ENCODE data around the gene FRMD3.
"Not testable (repeated sequence)": the region's sequence is repeated elsewhere in the genome, so short reads cannot be mapped to it uniquely, and the experiment has no call there.

Gene FRMD3

DNA sequence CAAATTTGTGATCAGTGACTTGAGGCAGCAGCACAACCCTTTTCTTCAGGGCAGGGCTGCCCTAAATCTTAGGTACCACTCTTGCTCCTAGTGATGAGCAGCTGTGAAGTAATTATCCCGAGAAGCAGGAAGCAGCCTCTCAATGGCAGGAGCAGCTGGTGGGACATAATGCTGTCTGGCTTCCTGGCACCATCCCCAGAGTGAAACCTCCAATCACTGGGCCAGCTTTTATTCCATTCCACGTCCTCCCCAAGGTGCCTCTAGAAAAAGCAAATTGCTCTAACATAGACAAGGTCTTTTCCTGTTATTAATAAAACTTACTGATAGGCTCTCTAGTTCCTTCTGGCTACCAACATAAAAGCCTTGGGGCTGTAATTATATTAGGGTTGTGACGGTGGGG, 154.0 kb downstream of the FRMD3 start:
- peak; percentile 74 for DNase-seq

DNA sequence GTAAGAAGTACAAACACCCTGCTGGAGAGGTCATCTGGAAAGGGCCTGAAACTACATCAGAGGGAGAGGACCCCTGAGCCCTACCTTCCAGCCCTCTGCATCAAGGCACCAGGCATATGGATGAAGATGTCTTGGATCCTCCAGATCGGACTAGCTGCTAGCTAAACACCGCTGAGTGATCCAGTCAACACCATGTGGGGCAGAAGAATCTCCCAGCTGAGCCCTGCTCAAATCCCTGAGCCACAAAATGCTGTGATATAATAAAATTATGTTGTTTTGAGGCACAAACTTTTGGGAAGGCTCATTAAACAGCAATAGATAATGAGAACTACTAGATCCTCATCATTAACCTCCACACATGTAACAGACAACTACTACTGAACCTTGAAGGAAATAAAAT, 155.2 kb downstream of the FRMD3 start:
- DNase-seq = no peak

DNA sequence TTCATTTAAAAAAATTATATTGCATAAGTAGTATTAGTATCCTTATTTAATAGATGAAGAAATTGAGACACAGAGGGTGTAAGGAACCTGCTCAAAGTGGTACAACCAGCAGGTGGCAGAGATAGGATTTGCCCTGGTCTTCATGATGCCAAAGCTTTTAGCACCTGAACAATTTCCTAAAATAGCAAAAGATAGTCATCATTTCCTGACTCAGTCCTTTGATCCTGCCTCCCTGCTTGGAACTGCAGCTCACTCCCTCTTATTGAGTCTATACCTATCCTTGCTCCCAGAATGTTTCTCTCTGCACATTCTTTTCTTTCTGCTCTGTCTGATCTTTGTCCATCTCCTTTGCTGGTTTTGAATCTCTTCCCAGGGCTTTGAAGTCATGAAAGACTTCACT, 155.8 kb downstream of the FRMD3 start:
- DNase-seq = no peak

DNA sequence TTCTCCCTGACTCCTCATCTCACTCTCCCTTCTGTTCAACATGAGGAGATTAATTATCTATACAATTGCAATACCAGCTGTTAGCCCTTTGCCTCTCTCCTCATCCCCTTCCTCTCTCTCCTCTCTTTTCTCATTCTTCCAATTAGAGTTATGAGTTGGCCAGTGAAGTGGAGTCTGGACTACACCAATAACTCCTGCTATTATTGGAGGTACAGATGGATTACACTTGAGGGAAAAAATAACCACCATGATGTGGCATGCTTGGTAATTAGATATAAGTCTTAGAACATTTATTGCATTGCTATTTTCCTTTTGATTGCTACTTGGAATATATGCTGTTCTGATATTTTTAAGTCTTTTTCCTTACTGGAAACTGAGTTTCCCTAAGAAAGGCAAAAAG, 159.2 kb downstream of the FRMD3 start:
- no peak for DNase-seq

DNA sequence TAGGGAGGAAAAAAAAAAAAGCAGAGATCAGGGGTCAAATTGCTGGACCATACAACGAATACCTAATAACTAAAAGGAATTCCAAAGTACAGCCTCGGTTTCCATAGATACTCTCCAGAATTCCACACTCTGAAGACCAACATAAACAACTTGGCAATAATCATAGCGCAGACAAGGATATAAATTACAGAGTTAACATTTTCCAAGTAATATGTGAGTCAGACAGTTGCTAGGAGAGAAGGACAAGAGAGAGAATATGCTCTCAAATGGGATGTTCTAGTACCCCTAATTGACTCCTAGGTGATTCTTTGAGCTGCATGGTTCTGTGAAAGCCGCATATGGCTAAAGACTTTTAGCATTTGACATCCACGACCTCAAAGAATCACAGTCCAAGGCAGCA, 165.2 kb downstream of the FRMD3 start:
- DNase-seq = no peak

DNA sequence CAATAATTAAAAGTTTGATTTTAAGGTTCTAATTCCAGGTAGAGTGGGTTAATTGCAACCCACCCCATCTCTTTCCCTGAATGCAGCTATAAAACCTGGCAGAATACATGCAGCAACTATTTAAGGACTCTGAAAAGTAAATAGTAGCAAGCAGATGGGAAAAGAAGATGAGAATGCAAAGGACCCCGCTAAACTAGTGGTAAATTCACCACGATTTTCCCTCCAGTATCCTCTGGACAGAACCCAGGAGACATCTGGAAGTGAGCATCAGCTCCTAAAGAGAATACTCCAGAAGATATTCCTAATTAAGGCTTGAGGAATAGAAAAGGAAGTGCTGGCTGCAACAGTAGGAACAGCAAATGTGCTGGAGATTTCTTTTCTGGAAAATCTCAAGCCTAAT, 170.9 kb downstream of the FRMD3 start:
- no peak for DNase-seq

DNA sequence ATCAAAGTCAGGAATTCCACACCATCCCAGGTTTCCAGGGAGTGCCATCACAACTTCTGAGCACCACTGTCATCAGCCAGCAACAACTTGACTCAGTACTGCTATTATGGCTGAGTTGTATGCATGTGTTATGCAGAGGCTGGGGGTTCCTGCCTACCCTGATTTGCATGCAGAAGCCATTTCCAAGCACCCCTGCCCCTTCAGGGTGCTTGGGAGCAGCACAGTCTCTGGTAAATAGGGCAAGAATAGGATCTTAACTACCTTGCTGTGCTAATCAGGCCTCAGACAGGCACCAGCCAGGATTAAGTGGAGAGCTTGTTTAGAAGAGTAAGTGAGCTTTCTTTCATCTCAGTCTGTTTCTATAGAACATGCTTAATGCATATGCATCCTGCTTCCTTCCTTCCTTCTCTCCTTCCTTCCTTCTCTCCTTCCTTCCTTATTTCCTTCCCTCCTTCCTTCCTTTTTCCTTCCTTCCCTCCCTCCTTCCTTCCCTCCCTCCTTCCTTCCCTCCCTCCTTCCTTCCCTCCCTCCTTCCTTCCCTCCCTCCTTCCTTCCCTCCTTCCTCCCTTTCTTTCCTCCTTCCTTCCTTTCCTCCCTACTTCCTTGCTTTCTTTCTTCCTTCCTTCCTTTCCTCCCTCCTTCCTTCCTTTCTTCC, 175.7 kb downstream of the FRMD3 start:
- DNase-seq = no peak

DNA sequence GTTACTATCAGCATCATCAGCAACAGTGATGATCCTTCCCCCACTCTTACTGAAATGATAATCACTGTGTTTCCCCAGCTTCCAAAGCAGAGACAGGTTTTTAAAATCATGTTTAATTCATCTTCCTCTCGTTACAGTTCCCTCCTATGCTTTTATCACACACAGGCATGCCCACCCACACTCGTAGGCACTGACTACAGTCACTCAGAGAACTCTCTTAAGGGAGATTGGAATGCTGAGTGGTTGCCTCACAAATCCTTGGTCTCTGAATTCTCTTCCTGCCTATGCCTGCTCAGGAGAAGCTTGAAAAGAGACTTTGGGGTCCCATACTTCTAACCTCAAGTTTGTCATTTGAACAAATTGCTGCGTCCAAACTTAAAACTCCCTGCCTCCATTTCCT, 179.2 kb downstream of the FRMD3 start:
- no peak for DNase-seq

DNA sequence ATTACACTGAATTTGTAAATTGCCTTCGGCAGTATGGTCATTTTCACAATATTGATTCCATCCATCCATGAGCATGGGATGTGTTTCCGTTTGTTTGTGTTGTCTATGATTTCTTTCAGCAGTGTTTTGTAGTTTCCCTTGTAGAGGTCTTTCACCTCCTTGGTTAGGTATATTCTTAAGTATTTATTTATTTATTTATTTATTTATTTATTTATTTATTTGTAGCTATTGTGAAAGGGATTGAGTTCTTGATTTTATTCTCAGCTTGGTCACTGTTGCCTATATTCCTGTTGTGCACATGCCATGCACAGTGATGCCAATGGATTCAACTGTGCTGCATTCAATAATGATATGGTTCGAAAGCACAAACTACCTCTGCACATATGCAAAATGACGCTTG, 179.7 kb downstream of the FRMD3 start:
- not testable (repeated sequence) for DNase-seq

DNA sequence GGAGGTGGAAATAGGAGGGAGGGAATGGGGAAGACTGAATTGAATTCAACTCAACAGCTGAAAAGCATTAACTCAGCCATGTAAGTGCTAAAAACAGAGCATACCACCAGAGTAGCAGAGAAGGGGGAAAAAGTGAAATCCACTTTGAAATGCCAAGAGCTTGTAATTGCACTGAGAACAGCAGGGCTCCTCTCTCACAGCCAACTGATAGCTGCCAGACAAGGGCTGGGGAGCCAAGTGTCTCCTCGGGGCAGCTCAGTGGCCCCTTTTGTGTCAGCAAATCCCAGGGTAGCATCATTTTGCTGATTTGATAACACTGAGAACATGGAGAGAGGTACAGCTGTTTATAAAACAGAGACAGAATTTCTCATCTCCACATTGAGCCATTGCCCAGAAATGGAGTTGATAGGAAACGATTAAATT, 182.5 kb downstream of the FRMD3 start:
- no peak for DNase-seq

DNA sequence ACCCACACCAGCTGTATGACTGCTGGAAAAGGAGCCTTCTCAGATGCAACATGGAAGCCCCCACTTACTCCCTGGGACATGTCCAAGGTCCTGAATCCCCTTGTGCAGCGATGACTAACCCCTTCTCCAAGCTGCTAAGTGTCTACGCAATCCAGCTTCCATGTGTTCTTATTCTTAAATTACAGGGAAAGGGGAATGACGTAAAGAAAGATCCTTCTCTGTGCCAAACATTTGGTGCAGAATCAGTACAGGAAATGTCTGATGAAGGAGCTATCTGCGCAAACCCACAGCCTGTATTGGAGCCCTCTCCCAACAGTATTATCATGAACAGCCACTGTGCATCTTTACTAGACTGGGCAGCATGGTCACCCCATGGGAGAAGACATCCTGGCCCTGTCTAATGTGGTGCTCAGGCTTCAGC, 183.2 kb downstream of the FRMD3 start:
- DNase-seq = no peak

DNA sequence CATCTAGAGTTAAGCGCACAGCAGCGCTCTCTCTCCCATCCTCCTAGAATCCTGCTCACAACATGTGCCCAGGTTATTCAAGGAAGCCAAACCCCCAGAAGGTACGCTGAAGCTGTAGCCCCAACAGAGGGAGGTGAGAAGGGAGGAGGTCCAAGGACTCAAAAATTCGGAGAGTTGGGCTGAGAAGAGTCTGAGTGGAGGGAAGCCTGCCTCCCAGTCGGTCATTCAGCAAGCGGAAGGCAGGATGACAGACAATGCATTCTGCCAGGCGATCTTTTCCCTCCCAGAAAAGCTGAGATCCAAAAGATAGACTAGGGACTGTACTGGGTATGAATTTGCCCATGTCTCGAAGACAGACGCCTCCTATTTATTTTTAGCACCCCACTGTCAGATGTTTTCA, 189.2 kb downstream of the FRMD3 start:
- no peak for DNase-seq

DNA sequence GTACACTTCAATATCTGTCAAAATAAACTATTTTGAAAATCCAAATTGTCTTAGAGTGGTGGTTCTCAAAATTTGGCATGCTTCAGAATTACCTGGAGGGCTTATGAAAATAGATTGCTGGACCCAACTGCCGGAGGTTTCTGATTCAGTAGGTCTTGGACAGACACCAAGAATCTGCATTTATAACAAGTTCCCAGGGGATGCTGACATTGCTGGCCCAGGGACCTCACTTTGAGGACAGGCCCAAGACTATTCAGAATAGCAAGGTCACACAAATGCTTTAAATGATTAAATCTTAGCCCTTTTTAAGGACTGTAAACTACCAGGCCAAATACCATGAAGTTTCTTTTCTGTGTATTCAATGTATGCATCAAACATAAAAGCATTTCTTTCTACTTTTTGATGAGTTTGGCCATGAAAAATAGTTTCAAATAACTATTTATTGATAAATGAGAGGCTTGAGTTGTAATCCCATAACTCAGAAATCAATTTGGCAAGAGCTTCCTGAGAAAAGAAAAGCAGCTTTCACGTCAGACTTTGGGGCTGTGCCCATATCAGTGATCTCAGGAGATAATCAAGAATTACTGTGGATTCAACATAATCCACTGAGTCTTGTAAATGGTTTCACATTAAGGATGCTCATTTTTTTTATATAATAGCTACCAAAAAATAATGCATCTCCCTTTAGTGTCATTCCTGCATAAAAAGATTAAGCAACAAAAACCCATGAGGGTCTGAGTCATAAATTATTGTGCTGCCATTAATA, 191.4 kb downstream of the FRMD3 start:
- no peak for DNase-seq

DNA sequence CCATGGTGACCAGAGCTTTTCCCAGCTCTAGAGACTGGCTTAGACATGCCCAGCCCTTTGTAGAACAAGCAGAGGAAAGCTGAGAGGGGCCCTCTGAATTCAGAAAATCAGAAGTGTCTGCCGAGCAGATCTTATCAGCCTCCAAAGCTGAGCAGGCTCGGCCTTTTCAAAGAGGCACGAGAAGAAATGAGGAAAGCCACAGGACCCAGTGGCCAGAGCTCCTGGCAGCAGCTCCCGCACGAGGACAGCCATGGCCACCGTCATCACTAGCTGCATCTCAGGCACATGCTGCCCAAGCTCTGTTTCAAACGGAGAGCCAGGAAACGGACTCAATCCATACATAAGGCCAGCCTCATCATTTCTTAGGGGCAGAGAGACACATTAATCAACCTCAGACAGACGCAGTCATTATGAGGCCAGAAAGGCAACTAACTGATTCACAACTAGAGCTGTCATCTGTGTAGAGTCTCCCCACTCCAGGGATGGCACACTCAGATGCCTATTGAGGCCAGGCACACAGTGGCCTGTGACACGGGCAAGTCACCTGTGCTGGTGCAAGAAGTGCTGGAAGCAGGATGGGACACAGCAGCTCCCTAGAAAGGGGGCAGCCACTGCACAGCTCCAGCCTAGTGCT, 194.7 kb downstream of the FRMD3 start:
- DNase-seq = no peak

DNA sequence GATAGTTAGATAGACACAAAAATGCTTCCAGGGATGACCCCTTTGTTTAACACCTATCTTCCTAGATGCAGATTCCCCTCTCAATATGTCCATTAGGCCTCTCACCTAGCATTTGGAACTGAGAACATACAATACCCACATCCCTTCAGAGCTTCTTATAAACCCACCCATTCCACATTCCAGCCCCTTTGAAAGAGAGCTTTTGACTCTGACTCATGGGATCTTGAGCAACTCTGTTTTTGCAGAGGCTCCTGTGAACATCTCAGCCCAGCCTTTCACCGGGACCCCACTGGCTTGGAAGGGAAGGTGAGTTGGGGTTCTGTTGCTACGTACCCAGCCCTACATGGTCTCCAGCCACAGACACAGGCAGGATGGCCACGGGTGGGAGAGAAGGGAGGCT, 195.5 kb downstream of the FRMD3 start:
- no peak for DNase-seq

DNA sequence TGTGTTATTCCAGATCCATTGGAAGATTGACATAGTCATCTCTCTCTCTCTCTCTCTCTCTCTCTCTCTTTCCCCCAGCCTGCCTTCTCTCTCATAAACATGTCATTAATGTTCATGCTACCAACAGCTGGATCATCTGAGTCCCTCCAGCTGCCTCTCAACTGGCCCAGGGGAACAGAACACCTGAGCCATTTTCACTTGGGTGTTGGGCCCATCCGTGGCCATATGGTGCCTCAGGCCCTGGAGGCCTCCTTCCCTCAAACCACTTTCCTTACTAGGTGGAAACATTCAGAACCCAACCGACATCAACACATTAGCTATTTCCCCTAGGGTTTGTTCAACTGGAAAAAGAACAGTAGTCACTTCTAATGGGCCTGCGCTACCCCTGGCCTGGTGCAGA, 196.2 kb downstream of the FRMD3 start:
- no peak for DNase-seq

DNA sequence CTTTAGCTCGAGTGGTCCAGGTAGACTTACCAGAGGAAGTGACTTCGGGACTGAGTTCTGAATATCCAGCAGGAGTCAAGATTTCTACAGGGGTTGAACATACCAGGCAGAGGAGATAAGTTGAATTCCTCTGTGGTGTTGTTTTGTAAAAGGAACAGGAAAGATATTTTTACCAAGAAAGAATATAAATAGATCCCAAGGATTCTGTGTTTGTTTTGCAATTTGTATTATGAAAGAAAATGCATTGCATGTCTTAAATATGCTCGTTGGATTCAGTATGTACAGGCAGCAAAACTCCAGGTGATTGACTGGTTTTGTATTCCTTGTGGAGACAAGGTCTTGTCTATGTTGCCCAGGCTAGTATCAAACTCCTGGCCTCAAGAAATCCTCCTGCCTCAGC, 197.8 kb downstream of the FRMD3 start:
- DNase-seq = no peak

DNA sequence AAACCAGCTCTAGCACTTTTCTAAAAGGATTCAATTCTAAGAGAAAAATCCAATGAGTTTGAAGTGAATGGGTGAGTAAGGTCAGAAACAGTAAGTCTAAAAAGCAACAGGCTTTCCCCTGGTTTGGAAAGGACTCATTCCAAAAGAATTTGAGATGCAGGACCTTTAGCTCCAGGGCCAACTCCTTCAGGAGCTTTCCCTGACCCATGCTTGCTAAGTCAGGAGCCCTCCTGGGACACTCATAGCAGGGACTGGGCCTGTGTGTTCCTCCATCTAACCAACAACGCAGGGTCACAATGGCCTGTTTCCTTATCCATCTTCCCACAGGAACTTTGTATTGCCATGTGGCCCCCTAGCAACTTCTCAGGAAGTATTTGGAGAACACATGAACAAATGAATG, 198.8 kb downstream of the FRMD3 start:
- DNase-seq = no peak

DNA sequence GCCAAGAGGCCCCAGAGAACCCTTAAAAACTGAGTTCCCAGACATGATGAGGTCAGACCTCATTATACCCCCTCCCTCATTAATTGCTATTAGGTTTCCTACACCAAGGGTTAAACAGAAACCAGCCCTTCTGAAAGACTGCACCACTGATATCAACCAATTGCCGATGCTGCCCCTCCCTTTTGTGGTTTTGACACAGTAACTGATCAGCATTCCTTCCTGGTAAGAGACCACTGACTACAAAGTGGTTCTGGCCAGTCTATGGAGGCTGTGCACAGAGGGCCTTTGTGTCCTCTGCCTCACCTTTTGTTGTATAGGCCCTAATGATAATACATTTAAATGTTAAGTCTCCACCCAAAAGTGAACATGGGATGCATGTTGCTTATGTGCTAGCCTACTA, 201.5 kb downstream of the FRMD3 start:
- no peak for DNase-seq

DNA sequence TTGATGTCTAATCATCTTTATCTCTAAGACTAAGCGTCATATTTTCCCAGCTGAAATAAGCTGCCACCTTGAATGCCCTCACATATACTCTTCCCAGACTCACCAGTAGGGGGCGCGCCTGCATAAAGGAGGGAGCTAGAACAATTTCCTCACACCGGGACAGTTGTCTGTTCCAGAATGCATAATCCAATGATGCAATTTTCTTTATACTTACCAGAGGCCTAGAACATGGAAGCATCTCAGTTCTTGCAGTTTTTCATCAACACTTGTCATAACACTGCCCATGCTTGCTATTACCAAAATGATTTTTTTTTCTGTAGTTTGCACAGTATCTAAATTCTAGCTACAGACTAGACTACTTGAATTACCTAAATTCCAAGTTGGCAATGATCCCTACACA, 203.9 kb downstream of the FRMD3 start:
- DNase-seq = peak; percentile 73

DNA sequence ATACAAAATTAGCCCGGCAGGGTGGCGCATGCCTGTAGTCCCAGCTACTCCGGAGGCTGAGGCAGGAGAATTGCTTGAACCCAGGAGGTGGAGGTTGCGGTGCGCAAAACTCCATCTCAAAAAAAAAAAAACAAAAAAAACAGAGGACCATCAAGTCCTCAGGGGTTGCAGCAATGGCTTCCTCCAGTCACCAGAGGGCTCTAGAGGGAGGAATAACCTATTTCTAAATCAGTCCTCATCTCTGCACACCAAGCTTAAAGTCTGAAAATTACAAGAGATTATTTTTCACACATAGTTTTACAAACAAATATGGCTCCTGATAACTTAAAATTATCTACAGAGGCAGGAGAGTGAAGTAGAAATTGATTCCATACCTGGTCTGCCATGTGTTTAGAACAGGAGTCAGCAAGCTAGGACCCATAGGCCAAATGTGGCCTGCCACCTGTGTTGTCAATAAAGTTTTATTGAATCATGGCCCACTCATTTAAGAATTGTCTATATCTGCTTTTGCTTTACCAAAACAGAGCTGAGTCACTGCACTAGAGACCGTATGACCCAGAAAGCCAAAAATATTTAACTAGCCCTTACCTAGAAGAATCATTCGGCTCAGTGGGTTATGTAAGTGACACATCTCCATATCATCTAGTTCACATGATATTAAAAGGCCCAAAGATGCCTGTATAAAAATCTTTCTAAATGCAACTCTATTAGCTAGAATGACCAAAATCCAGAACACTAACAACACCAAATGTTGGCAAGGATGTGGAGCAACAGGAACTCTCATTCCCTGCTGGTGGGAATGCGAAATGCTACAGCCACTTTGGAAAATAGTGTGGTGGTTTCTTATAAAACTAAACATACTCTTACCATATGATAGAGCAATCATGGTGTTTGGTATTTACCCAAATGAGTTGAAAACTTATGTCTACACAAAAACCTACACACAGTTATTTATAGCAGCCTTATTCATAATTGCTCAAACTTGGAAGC, 207.7 kb downstream of the FRMD3 start:
- no peak for DNase-seq

DNA sequence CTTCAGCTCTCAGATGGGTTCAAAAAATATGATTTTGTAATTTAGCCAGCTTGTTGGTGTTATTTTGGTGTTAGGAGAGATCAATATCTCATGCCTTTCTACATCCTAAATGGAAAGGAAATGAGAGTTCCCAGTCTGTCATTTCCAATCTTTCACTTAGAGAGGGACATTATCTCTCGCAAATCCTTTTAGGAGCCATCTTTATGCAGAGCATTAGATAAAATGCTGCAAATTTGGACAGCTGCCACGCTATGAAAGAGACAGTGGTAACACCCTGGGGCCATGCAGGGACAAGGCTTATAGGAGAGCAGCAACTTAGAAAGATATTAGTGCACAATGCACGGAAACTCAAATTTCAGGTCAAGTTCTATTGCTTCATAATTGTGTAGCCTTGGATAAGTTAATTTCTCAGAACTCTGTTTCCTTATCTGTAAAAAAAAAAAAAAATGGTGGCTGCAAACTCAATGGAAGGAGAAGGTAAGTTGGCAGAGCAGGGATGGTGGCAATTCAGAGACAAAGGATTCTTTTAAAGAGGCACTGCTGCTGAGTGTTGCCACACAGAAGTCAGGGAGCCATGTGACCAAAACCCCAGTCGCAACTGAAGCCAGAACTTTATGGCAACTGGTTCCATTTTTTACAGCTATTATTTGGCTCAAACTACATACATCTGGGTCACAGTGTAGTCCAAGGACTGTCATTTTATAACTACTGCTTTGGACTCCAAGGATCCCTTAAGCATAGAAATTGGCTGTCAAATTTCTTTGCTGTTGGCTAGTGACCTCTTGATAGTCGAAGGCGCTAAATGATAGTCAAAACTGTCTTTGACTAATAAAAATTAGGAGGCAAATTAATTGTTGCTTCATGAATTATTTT, 210.2 kb downstream of the FRMD3 start:
- DNase-seq = no peak

Measured in NCI-H774 (cell line).